ENCODE measurements around the gene TMEM63A.
"Not testable (repeated sequence)": the region's sequence is repeated elsewhere in the genome, so short reads cannot be mapped to it uniquely, and the experiment has no call there.

Gene TMEM63A

GRCh38 chr1:225816643-225817538, 65.3 kb downstream of the TMEM63A start:
- DNase-seq: no peak

GRCh38 chr1:225815526-225816178, 66.5 kb downstream of the TMEM63A start:
- no peak for DNase-seq

GRCh38 chr1:225815090-225815489, 67.1 kb downstream of the TMEM63A start:
- not testable (repeated sequence) for DNase-seq

GRCh38 chr1:225814381-225814780, 67.8 kb downstream of the TMEM63A start:
- DNase-seq: no peak

GRCh38 chr1:225813214-225813964, 68.8 kb downstream of the TMEM63A start:
- no peak for DNase-seq

GRCh38 chr1:225812488-225813213, 69.5 kb downstream of the TMEM63A start:
- no peak for DNase-seq

- DNase-seq: no peak
Measured at GRCh38 chr1:225811622-225812487, 70.3 kb downstream of the TMEM63A start.

- not testable (repeated sequence) for DNase-seq
Measured at GRCh38 chr1:225810579-225811538, 71.3 kb downstream of the TMEM63A start.

GRCh38 chr1:225809842-225810578, 72.2 kb downstream of the TMEM63A start, which contains the start of gene EPHX1:
TSS of gene EPHX1 (plus strand) at chr1:225810124. CDS start at chr1:225828730, 18,606 bp downstream.
- peak; percentile 88 for DNase-seq

- no peak for DNase-seq
Measured at GRCh38 chr1:225808136-225808535, 74.0 kb downstream of the TMEM63A start.

- DNase-seq: not testable (repeated sequence)
Measured at GRCh38 chr1:225806736-225807135, 75.4 kb downstream of the TMEM63A start.

GRCh38 chr1:225806249-225806648, 75.9 kb downstream of the TMEM63A start:
- no peak for DNase-seq

- DNase-seq: not testable (repeated sequence)
Measured at GRCh38 chr1:225801146-225801545, 81.0 kb downstream of the TMEM63A start.

- DNase-seq: not testable (repeated sequence)
Measured at GRCh38 chr1:225796097-225796496, 86.1 kb downstream of the TMEM63A start.
